Right lobe of liver (tissue), 6 donors: ENCODE measurements around the gene RNASE8. TPM values are rescaled to one million over a fixed set of nuclear protein-coding genes. Genes with fewer than 3 reads are reported as not detected.
A peak's percentile ranks its signal among the peaks of the same experiment; 100 is the strongest.

Experiments used
- ATAC-seq, 4 donors: fragments of 200-7000 bp; cut with Tn5 transposase; one replicate each; pipeline ENCODE4 v1.9.1; 2020; ENCODE audit warnings: mild to moderate bottlenecking in 4 of 4, moderate library complexity in 4 of 4
- DNase-seq, 3 donors: peaks; one replicate each; pipeline ENCODE4 v3.0.0-alpha.2; 2020
- H3K27ac ChIP-seq, 3 donors: fragments of 200-600 bp; one replicate each; pipeline ENCODE4 v1.8.0; 2022
- H3K27me3 ChIP-seq, 2 donors: fragments of 200-600 bp; one replicate each; pipeline ENCODE4 v1.8.0; 2022
- H3K36me3 ChIP-seq, 4 donors: fragments of 200-600 bp; sonication (generic) in 1 of 4; one replicate each; pipeline versions ENCODE4 v1.5.1 to v1.8.0; 2017 to 2022; ENCODE audit warnings: control low read depth in 1 of 4
- H3K4me1 ChIP-seq, 4 donors: fragments of 200-600 bp; sonication (generic) in 1 of 4; one replicate each; pipeline versions ENCODE4 v1.5.1 to v1.8.0; 2017 to 2022; ENCODE audit warnings: control low read depth in 1 of 4
- H3K4me3 ChIP-seq, 3 donors: fragments of 200-600 bp; one replicate each; pipeline ENCODE4 v1.8.0; 2022
- H3K9me3 ChIP-seq, 4 donors: fragments of 200-600 bp; sonication (generic) in 1 of 4; one replicate each; pipeline versions ENCODE4 v1.5.1 to v1.8.0; 2017 to 2022; ENCODE audit warnings: control low read depth in 1 of 4
- CTCF ChIP-seq, 4 donors: fragments of 200-600 bp in 3 of 4; fragments of 450-650 bp in 1 of 4; IDR thresholded peaks; one replicate each; pipeline versions ENCODE4 v1.5.1 to v1.8.0; 2016 to 2022; ENCODE audit warnings: antibody characterized with exemption in 4 of 4, mild to moderate bottlenecking in 2 of 4
- POLR2A ChIP-seq: fragments of 450-650 bp; IDR thresholded peaks from one replicate; pipeline ENCODE4 v1.6.1; 2017; ENCODE audit warnings: antibody characterized with exemption, mild to moderate bottlenecking
- WGBS: methylation state at CpG from one replicate; pipeline ENCODE4 v1.1.6; 2018; ENCODE audit warnings: low coverage, low lambda C conversion rate; ENCODE audit not compliant: insufficient coverage; ENCODE audit errors: missing lambda C conversion rate; 5-methylcytosine and 5-hydroxymethylcytosine counted together
- intact Hi-C, 2 donors: fragments of 100-400 bp; cut with DNase I; formaldehyde crosslinking; loops; one replicate each; pipeline versions ENCODE4 v1.11.2 to v1.14.1; 2022
- total RNA-seq, 6 experiments: library from RNA; depleted of rRNA in 2 of 6; stranded (reverse); fragments of >200 nt in 2 of 6; fragmentation: NEBNext Ultra II Directional in 3 of 6; extraction: Animal tissue kit (Norgen Biotek cat#: 25700) in 3 of 6; gene quantifications; one replicate each; pipeline versions ENCODE4 v1.1.0 to v1.2.4, GENCODE V29; 2016 to 2023
- donor health status: DM: no; HTN: yes; CAD: no.
- donor health status: DM: no; HTN: no; CAD: no.
- donor health status: DM: no; HTN: no; CAD: no.
- donor health status: DM: no; HTN: yes; CAD: no.
- donor health status: DM: no; HTN: yes; CAD: no.

The RNASE8 gene
- total RNA-seq, 6 experiments from 2014 or later: not detected

GRCh38 chr14:21096438-21096837, 38.8 kb downstream of the RNASE8 start:
- WGBS: 56% methylated on average over 1 of the region's 3 CpGs
- DNase-seq (no peak), ATAC-seq (no peak)
- TF ChIP-seq CTCF (IDR thresholded peaks at IDR 0.05) (no peak), POLR2A (no peak)
- Histone ChIP-seq H3K4me3 (no peak overlapping the region), H3K36me3 (no peaks in the 10 kb centered on the region), H3K9me3 (no peaks in the 10 kb centered on the region), H3K27me3 (no peaks in the 10 kb centered on the region), H3K4me1 (peaks cover 0 to 8% (median 4%) of the 10 kb centered on the region in 4 donors), H3K27ac (peak overlapping the region in 1 of 3 donors; percentile 57)
- intact Hi-C loops: loop anchor here in 1 of 2 donors (10.0 kb wide), 1 partner anchor 82 kb away; no protein-coding TSS in a partner anchor

GRCh38 chr14:21096978-21097635, 39.5 kb downstream of the RNASE8 start:
- H3K27me3 ChIP-seq: no peaks in the 10 kb centered on the region
- intact Hi-C loops: loop anchor here in 1 of 2 donors (10.0 kb wide), 1 partner anchor 82 kb away; no protein-coding TSS in a partner anchor
- no peaks in the 10 kb centered on the region for H3K36me3 ChIP-seq
- peak in 1 of 4 donors; percentile 5 for ATAC-seq
- H3K4me3 ChIP-seq: no peak overlapping the region
- 59% methylated on average over 5 of the region's 10 CpGs for WGBS
- TF ChIP-seq POLR2A (no peak), CTCF (IDR thresholded peaks at IDR 0.05) (no peak)
- H3K4me1 ChIP-seq: peaks cover 0 to 8% (median 4%) of the 10 kb centered on the region in 4 donors
- H3K9me3 ChIP-seq: no peaks in the 10 kb centered on the region
- H3K27ac ChIP-seq: peak overlapping the region in 2 of 3 donors; percentile 33 to 57
- no peak for DNase-seq

- no peak for DNase-seq
- peak overlapping the region in 2 of 3 donors; percentile 33 to 57 for H3K27ac ChIP-seq
- peak overlapping the region in 2 of 3 donors; percentile 26 to 54 for H3K4me3 ChIP-seq
- no peaks in the 10 kb centered on the region for H3K9me3 ChIP-seq
- intact Hi-C loops: loop anchor here in 1 of 2 donors (10.0 kb wide), 1 partner anchor 83 kb away; no protein-coding TSS in a partner anchor
- peak; percentile 12 to 34 (median 25) for ATAC-seq
- H3K36me3 ChIP-seq: no peaks in the 10 kb centered on the region
- peaks cover 0 to 13% (median 4%) of the 10 kb centered on the region in 4 donors for H3K4me1 ChIP-seq
- no peaks in the 10 kb centered on the region for H3K27me3 ChIP-seq
- TF ChIP-seq CTCF (IDR thresholded peaks at IDR 0.05) (no peak), POLR2A (no peak)
- WGBS: no CpG with 5 or more reads among the region's 19 CpGs
Measured at GRCh38 chr14:21097636-21098075, 40.0 kb downstream of the RNASE8 start.

GRCh38 chr14:21098076-21098891, 40.7 kb downstream of the RNASE8 start, which contains the start of gene ZNF219:
Gene ZNF219 (minus strand): TSS chr14:21098655. CDS start chr14:21093591, 5,064 bp downstream.
- H3K36me3 ChIP-seq: no peaks in the 10 kb centered on the region
- 0% methylated on average over 5 of the region's 90 CpGs for WGBS
- TF ChIP-seq POLR2A (no peak), CTCF (IDR thresholded peaks at IDR 0.05) (no peak)
- H3K4me1 ChIP-seq: peaks cover 0 to 19% (median 7%) of the 10 kb centered on the region in 4 donors
- H3K27ac ChIP-seq: peak within 1 kb of the TSS; percentile 52 to 73 (median 57)
- ATAC-seq: peak; percentile 49 to 63 (median 50)
- no peaks in the 10 kb centered on the region for H3K9me3 ChIP-seq
- intact Hi-C loops: loop anchor here in 1 of 2 donors (10.0 kb wide), 1 partner anchor 83 kb away; no protein-coding TSS in a partner anchor
- peak in 2 of 3 donors; percentile 66 to 68 for DNase-seq
- H3K4me3 ChIP-seq: peak within 1 kb of the TSS; percentile 44 to 59 (median 54)
- H3K27me3 ChIP-seq: no peaks in the 10 kb centered on the region
